Panc1 (cell line): ENCODE results near the gene RALGPS1. TPM values are rescaled to one million over a fixed set of nuclear protein-coding genes. Genes with fewer than 3 reads are reported as not detected.

Experiments used
- ATAC-seq: fragments of 200-7000 bp; cut with Tn5 transposase; 2 replicates; pipeline ENCODE4 v1.9.1; 2020; ENCODE audit warnings: mild to moderate bottlenecking, moderate library complexity
- BruUV-seq: library from RNA; stranded (reverse); fragments of 400-500 nt; replicated peaks from 2 replicates; lab custom pipeline; 2021; lab: Mats Ljungman, UMichigan
- CTCF ChIA-PET: fragments of 300-600 bp; sonication (Branson Sonifier 250); formaldehyde crosslinking; loops from one replicate; lab custom pipeline; 2022; ENCODE audit warnings: antibody characterized with exemption; lab: Charles Lee
- POLR2A ChIA-PET: fragments of 300-600 bp; sonication (Branson Sonifier 250); formaldehyde crosslinking; loops from one replicate; lab custom pipeline; 2022; ENCODE audit warnings: antibody characterized with exemption; lab: Charles Lee
- DNase-seq: peaks from one replicate; pipeline ENCODE4 v3.0.0-alpha.2; 2010; ENCODE audit warnings: low read depth, low spot score
- H3K27ac ChIP-seq: 2 replicates; pipeline ENCODE4 v1.5.1; 2011; ENCODE audit warnings: mild to moderate bottlenecking, low read length, inconsistent platforms
- H3K27me3 ChIP-seq: fragments of 200-500 bp; sonication (Bioruptor generic); 2 replicates; pipeline ENCODE4 v1.6.0; 2014; ENCODE audit warnings: low read length, inconsistent platforms; ENCODE audit not compliant: control insufficient read depth, insufficient read depth
- H3K36me3 ChIP-seq: fragments of 200-500 bp; sonication (Bioruptor generic); 2 replicates; pipeline ENCODE4 v1.5.1; 2014; ENCODE audit warnings: inconsistent platforms, mild to moderate bottlenecking, low read length, moderate library complexity; ENCODE audit not compliant: control insufficient read depth, insufficient read depth
- H3K4me1 ChIP-seq: 2 replicates; pipeline ENCODE4 v1.5.1; 2011; ENCODE audit warnings: inconsistent platforms, mild to moderate bottlenecking, low read length, moderate library complexity; ENCODE audit not compliant: control insufficient read depth, insufficient read depth
- H3K4me3 ChIP-seq, 2 experiments: 2 replicates each; pipeline ENCODE4 v1.5.1; 2011 to 2012; ENCODE audit warnings: low read depth in 2 of 2, low read length in 2 of 2, mild to moderate bottlenecking in 2 of 2, inconsistent platforms in 1 of 2, moderate library complexity in 1 of 2
- H3K9me3 ChIP-seq: fragments of 200-500 bp; sonication (Bioruptor generic); 2 replicates; pipeline ENCODE4 v1.5.1; 2014; ENCODE audit warnings: low read depth, mild to moderate bottlenecking, inconsistent platforms, low read length, moderate library complexity; ENCODE audit not compliant: control insufficient read depth, insufficient read depth
- CTCF ChIP-seq: fragments of 450-650 bp; IDR thresholded peaks from 2 replicates; pipeline ENCODE4 v1.5.1; 2017; ENCODE audit warnings: mild to moderate bottlenecking
- POLR2AphosphoS5 ChIP-seq: IDR thresholded peaks from 2 replicates; pipeline ENCODE4 v1.6.1; 2012; ENCODE audit warnings: mild to moderate bottlenecking, low read depth, low read length, moderate library complexity
- REST ChIP-seq, 2 experiments: IDR thresholded peaks; 2 replicates each; pipeline ENCODE4 v1.6.1; 2011 to 2012; ENCODE audit warnings: low read depth in 2 of 2, control low read depth in 1 of 2, low read length in 1 of 2, mild to moderate bottlenecking in 1 of 2, moderate library complexity in 1 of 2; ENCODE audit not compliant: insufficient read depth in 1 of 2
- SIN3A ChIP-seq: IDR thresholded peaks from 2 replicates; pipeline ENCODE4 v1.6.1; 2012; ENCODE audit warnings: low read depth, mild to moderate bottlenecking, low read length, moderate library complexity, borderline replicate concordance; ENCODE audit not compliant: insufficient read depth
- TCF7L2 ChIP-seq: IDR thresholded peaks from 2 replicates; pipeline ENCODE4 v1.6.1; 2011; ENCODE audit warnings: mild to moderate bottlenecking, low read depth, low read length, inconsistent platforms
- in situ Hi-C: cut with HindIII; loops from 2 replicates; pipeline ENCODE4 v1.10.0; 2016; ENCODE audit warnings: low sequenced_read_pairs, low pct_unique_long_range_greater_than_20kb
- intact Hi-C: fragments of 100-400 bp; cut with micrococcal nuclease; formaldehyde crosslinking; loops from one replicate; pipeline ENCODE4 v1.10.0; 2022; ENCODE audit not compliant: unreplicated experiment
- total RNA-seq: library from RNA; stranded (reverse); gene quantifications from one replicate; pipeline ENCODE4 v1.2.1, GENCODE V29; 2021; ENCODE audit not compliant: unreplicated experiment

Gene RALGPS1
- total RNA-seq, 1 experiment from 2014 or later, result 7.2 TPM

- no peaks in the 10 kb centered on the region for H3K9me3 ChIP-seq
- ATAC-seq (peak; percentile 82), DNase-seq (no peak)
- no peak overlapping the region; the same call in 1 of the 2 replicates for H3K27ac ChIP-seq
- H3K36me3 ChIP-seq, result no peaks in the 10 kb centered on the region
- POLR2A ChIA-PET, result no interaction called here
- in situ Hi-C loops (no loop called here), intact Hi-C loops (no loop called here)
- H3K27me3 ChIP-seq, result no peaks in the 10 kb centered on the region
- no TSS peak for BruUV-seq
- H3K4me1 ChIP-seq, result peaks cover 3% of the 10 kb centered on the region
- CTCF ChIA-PET, result interaction anchor here (0.5 to 0.9 kb wide), 2 partner anchors 104 to 532 kb away, joined by 3 read pairs; no protein-coding TSS in a partner anchor
- TF ChIP-seq SIN3A (no peak), TCF7L2 (no peak), REST (IDR thresholded peaks at IDR 0.05; ENCODE audit: insufficient read depth in 1 of 2, low read depth in 2 of 2, low read length in 1 of 2) (no peak), CTCF (no peak), POLR2AphosphoS5 (no peak)
- H3K4me3 ChIP-seq, result peak overlapping the region; percentile 59 to 62
Measured at GRCh38 chr9:127224883-127225739, 310.5 kb downstream of the RALGPS1 start.

- H3K27me3 ChIP-seq, result no peaks in the 10 kb centered on the region
- peaks cover 3% of the 10 kb centered on the region for H3K4me1 ChIP-seq
- in situ Hi-C loops, result no loop called here
- no peak for DNase-seq
- no peaks in the 10 kb centered on the region for H3K36me3 ChIP-seq
- no peak for ATAC-seq
- BruUV-seq, result no TSS peak
- no peaks in the 10 kb centered on the region for H3K9me3 ChIP-seq
- H3K4me3 ChIP-seq, result peak overlapping the region; percentile 50 to 56
- ChIA-PET POLR2A (no interaction called here), CTCF (interaction anchor here (0.5 kb wide), 1 partner anchor 531 kb away, joined by 3 read pairs; no protein-coding TSS in a partner anchor)
- TF ChIP-seq CTCF (no peak), TCF7L2 (no peak), SIN3A (no peak), POLR2AphosphoS5 (no peak), REST (IDR thresholded peaks at IDR 0.05; ENCODE audit: insufficient read depth in 1 of 2, low read depth in 2 of 2, low read length in 1 of 2) (no peak)
- intact Hi-C loops, result no loop called here
- peak overlapping the region; percentile 48; the same call in 1 of the 2 replicates for H3K27ac ChIP-seq
Measured at GRCh38 chr9:127225801-127226625, 311.4 kb downstream of the RALGPS1 start.
